Stimulated activated naive B cell treated with anti-CD40 and anti-IgM and Interleukin-4, amounts not matched to agents 10 μg/mL and 1 μg/mL and 100 μg/mL, for 72 hours (primary cell): Measurements from ENCODE around the gene IL5.

Experiments used
- ATAC-seq, 2 donors: fragments of 150-1000 bp; cut with Tn5 transposase; replicated peaks; 2 replicates each; pipeline ENCODE4 v1.10.0; 2021; ENCODE audit warnings: moderate library complexity in 1 of 2
- DNase-seq: peaks from one replicate; pipeline ENCODE4 v3.0.0; 2021
- H3K27ac Mint-ChIP-seq: one replicate; pipeline ENCODE4 v1.8.0; 2022; ENCODE audit warnings: mild to moderate bottlenecking, mixed read lengths
- H3K27me3 Mint-ChIP-seq, 2 donors: one replicate each; pipeline ENCODE4 v1.8.0; 2022; ENCODE audit warnings: mixed read lengths in 2 of 2
- H3K36me3 Mint-ChIP-seq, 2 donors: one replicate each; pipeline ENCODE4 v1.8.0; 2022; ENCODE audit warnings: mixed read lengths in 2 of 2, mild to moderate bottlenecking in 1 of 2
- H3K4me1 Mint-ChIP-seq, 2 donors: one replicate each; pipeline ENCODE4 v1.8.0; 2022; ENCODE audit warnings: mixed read lengths in 2 of 2, mild to moderate bottlenecking in 1 of 2
- H3K4me3 Mint-ChIP-seq, 2 donors: one replicate each; pipeline ENCODE4 v1.8.0; 2022; ENCODE audit warnings: mild to moderate bottlenecking in 2 of 2, mixed read lengths in 2 of 2, moderate library complexity in 1 of 2
- H3K9me3 Mint-ChIP-seq, 2 donors: one replicate each; pipeline ENCODE4 v1.8.0; 2022; ENCODE audit warnings: mixed read lengths in 2 of 2, mild to moderate bottlenecking in 1 of 2

IL5 gene

DNA sequence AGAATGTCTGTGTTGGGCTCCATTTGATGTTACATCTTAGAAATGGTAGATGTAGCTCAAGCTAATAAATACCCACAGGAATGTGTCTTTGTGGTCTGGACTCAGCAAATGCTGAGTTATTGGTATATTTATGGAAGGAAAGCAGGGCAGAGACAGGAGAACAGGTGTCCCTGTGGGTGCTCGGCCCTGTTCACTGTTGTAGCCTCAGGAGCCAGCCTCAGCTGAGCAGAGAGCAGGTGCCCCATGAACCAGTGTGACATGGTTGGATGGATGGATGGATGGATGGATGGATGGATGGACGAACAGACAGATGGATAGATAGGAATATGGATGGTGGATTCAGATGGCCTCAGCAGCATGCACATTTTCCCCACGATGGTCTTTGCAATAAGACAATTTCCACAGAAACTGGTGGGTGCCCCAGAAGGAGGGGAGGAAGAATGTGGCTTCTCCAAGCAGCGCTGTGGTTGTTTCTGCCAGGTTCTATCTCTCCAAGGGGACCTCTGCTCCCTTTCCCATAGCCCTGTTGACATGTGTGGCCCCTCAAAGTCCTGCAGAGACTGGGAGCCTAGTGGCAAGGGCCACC, 44.5 kb downstream of the IL5 start:
- H3K27ac Mint-ChIP-seq = peak overlapping the region; percentile 11

DNA sequence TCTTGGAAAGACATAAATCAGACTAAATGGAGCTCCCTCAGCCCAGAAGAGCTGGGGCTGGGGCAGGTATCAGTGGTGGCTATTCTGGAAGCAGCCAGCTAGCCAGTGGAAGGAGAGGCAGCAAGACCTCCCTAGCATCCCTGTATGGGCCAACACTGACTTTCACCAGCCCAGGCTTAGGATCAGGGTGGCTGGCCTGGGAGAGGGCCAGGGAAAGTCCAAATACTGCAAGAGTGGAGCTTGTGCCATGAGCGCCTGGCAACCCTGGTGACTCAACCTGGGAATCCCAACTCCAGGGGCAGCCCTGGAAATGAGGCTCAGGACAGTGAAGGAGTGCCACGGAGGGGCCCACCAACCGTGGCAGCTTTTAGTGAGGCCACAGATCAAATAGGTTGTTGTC, 45.2 kb downstream of the IL5 start:
- no peak for DNase-seq
- H3K27me3 Mint-ChIP-seq = no peaks in the 10 kb centered on the region
- no peaks in the 10 kb centered on the region for H3K9me3 Mint-ChIP-seq
- H3K27ac Mint-ChIP-seq = no peak overlapping the region
- peaks cover 42 to 55% of the 10 kb centered on the region in 2 donors for H3K4me1 Mint-ChIP-seq
- H3K4me3 Mint-ChIP-seq = no peak overlapping the region
- no peaks in the 10 kb centered on the region for H3K36me3 Mint-ChIP-seq
- no peak for ATAC-seq

More for the DNA sequence above, 44.5 kb downstream of the IL5 start:
- ATAC-seq (no peak), DNase-seq (no peak)
- Mint-ChIP-seq H3K4me1 (peaks cover 37 to 48% of the 10 kb centered on the region in 2 donors), H3K36me3 (no peaks in the 10 kb centered on the region), H3K27me3 (no peaks in the 10 kb centered on the region), H3K4me3 (no peak overlapping the region), H3K9me3 (no peaks in the 10 kb centered on the region)

DNA sequence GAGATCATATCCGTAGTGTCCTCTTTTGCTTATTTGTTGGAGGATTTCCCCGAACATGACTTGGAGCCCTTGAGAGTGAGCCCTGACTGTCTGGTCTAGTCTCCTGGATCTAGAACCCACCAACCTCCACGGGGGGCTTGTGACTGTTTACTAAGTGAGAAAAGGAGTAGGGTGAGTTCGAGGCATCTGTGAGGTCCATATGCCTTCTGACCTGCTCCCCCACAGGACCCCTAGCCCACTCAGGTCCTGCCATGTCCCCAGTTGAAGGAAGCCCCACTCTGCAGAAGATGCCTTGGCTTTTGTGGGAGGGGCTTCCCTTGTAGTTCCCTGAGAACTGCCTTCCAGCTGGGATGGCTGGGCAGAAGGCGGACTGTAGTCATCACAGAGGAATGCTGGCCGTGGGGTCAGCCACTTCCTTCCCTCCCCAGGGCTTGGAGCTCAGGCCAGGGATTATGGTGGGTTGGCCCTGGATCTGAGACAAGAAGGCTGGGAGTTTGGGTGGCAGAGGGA, 45.8 kb downstream of the IL5 start:
- H3K27me3 Mint-ChIP-seq = no peaks in the 10 kb centered on the region

DNA sequence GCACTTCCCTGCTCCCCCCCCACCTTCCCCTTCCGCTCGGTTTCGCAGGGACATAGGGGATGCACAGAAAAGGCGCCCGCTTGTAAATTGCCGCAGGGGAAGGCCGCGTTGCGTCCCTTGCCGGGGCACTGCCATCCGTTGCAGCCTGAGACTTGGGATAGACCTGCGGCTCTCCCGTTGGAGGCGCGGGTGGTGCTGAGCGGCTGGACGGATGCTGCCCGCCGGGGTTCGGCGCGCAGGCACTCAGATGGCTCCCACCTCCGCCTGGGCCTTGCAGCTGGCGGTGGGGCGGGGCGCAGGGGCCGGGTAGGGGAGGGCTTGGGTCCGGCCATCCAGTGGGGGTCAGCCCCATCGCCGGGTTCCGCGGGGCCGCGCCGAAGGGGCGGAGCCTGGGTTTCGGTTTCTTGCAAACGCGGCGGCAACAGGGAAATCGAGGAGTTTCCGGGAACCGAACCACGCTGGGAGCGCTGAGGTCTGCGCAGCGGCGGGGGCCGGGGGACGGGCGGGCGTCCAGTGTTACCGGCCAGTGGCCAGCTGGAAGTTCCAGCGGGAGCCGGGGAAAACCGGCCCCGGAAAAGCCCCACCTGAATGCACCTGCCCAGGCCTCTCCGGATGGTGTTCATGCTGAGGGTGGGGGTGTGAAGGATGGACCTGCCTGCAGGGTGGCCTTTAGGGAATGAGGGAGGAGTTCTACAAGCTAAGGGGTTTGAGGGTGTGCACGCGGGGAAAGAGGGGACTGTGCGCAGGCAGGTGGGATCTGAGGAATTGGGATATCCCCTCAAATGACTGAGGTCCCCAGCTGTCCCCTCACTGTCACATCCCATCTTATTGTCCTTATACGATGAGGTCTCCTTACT, 46.5 kb downstream of the IL5 start:
- H3K4me3 Mint-ChIP-seq = peak overlapping the region; percentile 90 to 92
- DNase-seq (peak; percentile 67), ATAC-seq (peak; percentile 38 to 44)
- H3K27me3 Mint-ChIP-seq = no peaks in the 10 kb centered on the region
- H3K36me3 Mint-ChIP-seq = no peaks in the 10 kb centered on the region
- peak overlapping the region; percentile 91 for H3K27ac Mint-ChIP-seq
- H3K4me1 Mint-ChIP-seq = peaks cover 47 to 60% of the 10 kb centered on the region in 2 donors
- H3K9me3 Mint-ChIP-seq = no peaks in the 10 kb centered on the region

More for the DNA sequence above, 45.8 kb downstream of the IL5 start:
- ATAC-seq (no peak), DNase-seq (no peak)
- Mint-ChIP-seq H3K4me1 (peaks cover 42 to 58% of the 10 kb centered on the region in 2 donors), H3K9me3 (no peaks in the 10 kb centered on the region), H3K4me3 (peak overlapping the region; percentile 90 to 92), H3K36me3 (no peaks in the 10 kb centered on the region), H3K27ac (peak overlapping the region; percentile 37)

DNA sequence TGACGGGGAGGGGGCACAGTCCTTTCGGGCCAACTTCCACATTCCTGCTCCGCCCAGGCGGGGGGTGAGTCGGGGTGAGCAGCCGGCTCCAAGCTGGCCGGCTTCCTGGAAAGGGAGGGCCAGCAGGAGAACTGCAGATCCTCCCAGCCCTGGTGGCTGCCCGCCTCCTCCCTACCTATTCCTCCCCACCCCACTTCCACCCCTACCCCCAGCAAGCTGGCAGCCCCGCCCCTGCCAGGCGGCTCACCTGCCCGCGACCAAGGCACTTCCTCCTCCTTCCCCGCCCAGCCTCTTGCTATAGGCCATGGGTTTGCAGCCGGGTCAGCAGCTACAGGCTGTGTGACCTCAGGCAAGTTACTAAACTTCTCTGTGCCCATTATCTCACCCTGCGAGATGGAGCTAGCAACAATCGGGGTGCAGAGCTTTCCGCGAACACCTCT, 47.1 kb downstream of the IL5 start:
- peak; percentile 85 for DNase-seq
- peak overlapping the region; percentile 91 for H3K27ac Mint-ChIP-seq
- H3K9me3 Mint-ChIP-seq = no peaks in the 10 kb centered on the region
- peak overlapping the region; percentile 90 to 92 for H3K4me3 Mint-ChIP-seq
- no peaks in the 10 kb centered on the region for H3K36me3 Mint-ChIP-seq
- peak; percentile 70 to 75 for ATAC-seq
- no peaks in the 10 kb centered on the region for H3K27me3 Mint-ChIP-seq
- peaks cover 51 to 60% of the 10 kb centered on the region in 2 donors for H3K4me1 Mint-ChIP-seq

DNA sequence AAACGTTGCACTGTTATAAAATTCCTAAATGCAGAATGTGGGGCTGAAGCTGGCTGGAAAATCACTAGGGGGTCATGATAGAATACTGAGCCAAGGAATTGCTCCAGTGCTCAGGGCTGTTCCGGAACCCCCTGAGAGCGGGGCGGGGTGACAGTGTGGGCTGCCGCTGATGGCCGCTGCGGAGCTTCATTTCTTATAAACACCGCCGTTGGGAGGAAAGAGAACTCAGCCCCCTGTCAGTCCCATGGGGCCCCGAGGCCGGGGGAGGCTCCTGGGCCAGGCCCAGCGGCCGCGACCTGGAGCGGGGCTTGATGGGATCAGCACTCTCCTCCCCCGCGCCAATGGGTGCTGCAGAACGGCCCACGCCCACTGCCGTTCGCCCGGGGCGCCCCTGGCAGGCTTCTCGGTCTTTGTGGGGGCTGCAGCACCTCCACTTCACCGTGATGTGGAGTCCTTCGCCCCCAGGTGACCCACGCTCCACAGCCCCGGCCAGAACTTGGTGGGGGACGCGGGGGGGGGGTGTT, 47.6 kb downstream of the IL5 start:
- H3K9me3 Mint-ChIP-seq = no peaks in the 10 kb centered on the region
- no peaks in the 10 kb centered on the region for H3K27me3 Mint-ChIP-seq
- peak; percentile 86 for DNase-seq
- ATAC-seq = peak; percentile 62 to 68
- peak overlapping the region; percentile 91 for H3K27ac Mint-ChIP-seq
- H3K36me3 Mint-ChIP-seq = no peaks in the 10 kb centered on the region
- peaks cover 48 to 59% of the 10 kb centered on the region in 2 donors for H3K4me1 Mint-ChIP-seq
- peak overlapping the region; percentile 90 to 92 for H3K4me3 Mint-ChIP-seq

DNA sequence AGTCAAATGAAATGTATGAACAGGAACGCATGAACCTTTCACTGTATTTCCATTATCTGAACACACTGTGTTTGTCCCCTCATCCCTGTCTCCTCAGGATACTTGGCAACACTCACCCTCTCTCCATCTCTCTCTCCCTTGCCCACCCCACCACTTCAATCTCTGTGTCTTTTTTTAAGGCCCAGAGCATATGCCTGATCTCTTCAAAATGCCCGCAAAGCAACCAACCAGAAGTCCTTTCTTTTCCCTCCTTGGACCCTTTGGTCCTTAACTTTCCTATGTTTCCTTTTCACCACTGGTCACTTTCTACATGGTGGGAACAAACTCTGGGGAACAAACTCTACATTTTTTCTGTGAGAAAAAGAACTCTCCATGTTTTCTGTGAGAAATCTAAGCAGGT, 49.5 kb downstream of the IL5 start:
- DNase-seq (no peak), ATAC-seq (no peak)
- H3K4me1 Mint-ChIP-seq = peaks cover 48 to 57% of the 10 kb centered on the region in 2 donors
- H3K36me3 Mint-ChIP-seq = peaks cover 0 to 11% of the 10 kb centered on the region in 2 donors
- H3K27ac Mint-ChIP-seq = peak overlapping the region; percentile 90
- peak overlapping the region in 1 of 2 donors; percentile 4 for H3K4me3 Mint-ChIP-seq
- H3K9me3 Mint-ChIP-seq = no peaks in the 10 kb centered on the region
- no peaks in the 10 kb centered on the region for H3K27me3 Mint-ChIP-seq

DNA sequence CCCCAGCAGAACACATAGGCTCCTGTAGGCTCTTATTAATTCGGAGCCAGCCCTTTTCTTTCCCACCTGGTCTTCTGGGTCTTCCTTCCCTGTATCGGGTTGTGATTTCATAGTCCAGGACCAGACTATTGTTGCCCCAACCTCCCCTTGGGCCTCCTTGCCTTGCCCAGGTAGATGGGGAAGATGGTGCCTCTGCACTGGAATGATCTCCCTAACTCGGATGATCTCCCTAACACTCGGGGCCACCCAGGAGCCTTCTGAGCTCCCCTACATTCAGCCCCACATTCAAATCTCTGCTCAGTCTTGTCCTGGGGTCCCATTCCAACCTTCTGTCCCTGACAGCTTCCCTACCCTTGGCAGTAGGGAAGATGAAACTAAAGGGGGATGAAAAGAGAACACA, 50.1 kb downstream of the IL5 start:
- ATAC-seq = no peak
- no peak overlapping the region for H3K27ac Mint-ChIP-seq

DNA sequence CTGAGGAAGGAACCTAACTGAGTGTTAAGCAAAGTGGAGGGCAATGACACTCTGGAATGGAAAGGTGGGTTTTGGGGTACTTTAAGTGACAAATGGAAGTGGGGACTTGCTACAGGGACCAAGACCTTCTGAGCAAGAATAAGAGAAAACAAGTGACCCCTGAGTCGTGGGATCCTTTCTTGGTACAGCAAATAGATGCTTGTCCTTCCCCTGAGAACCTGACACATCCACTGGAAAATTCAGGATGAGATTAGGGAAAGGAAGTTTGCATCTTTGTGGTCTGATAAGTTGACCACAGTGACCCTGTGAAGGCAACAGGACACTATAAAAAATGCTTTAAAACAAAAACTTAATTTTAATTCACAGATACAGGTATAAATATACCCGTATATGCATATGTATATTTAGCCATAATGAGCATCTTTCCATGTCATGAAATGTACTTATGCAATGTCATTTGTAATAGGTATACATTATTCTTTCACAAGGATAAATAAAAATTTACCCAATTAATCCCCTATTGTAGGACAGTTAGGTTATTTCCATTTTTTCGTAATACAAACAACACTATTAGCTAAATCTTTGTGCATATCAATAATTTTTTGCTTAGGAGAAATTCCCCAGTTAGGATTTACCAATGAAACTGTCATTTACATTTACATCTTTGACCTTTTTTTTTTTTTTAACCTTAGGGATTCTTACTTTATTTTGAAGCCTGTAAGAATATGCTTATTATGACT, 50.8 kb downstream of the IL5 start:
- Mint-ChIP-seq H3K36me3 (peaks cover 7 to 17% of the 10 kb centered on the region in 2 donors), H3K9me3 (no peaks in the 10 kb centered on the region), H3K4me3 (no peak overlapping the region), H3K27me3 (no peaks in the 10 kb centered on the region), H3K4me1 (peaks cover 54 to 69% of the 10 kb centered on the region in 2 donors), H3K27ac (peak overlapping the region; percentile 6)
- DNase-seq = no peak
- no peak for ATAC-seq

More for the DNA sequence above, 50.1 kb downstream of the IL5 start:
- H3K4me3 Mint-ChIP-seq = no peak overlapping the region
- no peaks in the 10 kb centered on the region for H3K9me3 Mint-ChIP-seq
- peaks cover 47 to 63% of the 10 kb centered on the region in 2 donors for H3K4me1 Mint-ChIP-seq
- H3K36me3 Mint-ChIP-seq = peaks cover under 1 to 11% of the 10 kb centered on the region in 2 donors
- H3K27me3 Mint-ChIP-seq = no peaks in the 10 kb centered on the region
- no peak for DNase-seq
